Measurements from ENCODE around the gene NELL2. TPM values are rescaled to one million over a fixed set of nuclear protein-coding genes. Genes with fewer than 3 reads are reported as not detected.

Gene NELL2
- total and polyA plus RNA-seq, 9 of the 15 experiments (the other 6 are each of a cell fraction or from before 2014, with no cell fraction given), result 0.32 to 1.1 (median 0.53) TPM

GRCh38 chr12:44817687-44818086 lies 58.4 kb downstream of the NELL2 start:
- POLR2A ChIA-PET, result no interaction called here
- ATAC-seq, result no peak
- H3K4me2 ChIP-seq (ENCODE audit: insufficient read depth, low read length), result no peak overlapping the region
- H2AFZ ChIP-seq (ENCODE audit: low read depth, low read length), result no peak overlapping the region
- intact Hi-C loops (cut with micrococcal nuclease) (no loop called here), in situ Hi-C loops (cut with MboI) (no loop called here)
- FAIRE-seq, result no peak
- peak in 3 of 4 experiments; percentile 1 to 11 (median 9) for DNase-seq (ENCODE audit: extremely low read depth in 1 of 4, low spot score in 3 of 4)
- H3K9me1 ChIP-seq (ENCODE audit: control insufficient read depth, insufficient read depth, low read length), result no peaks in the 10 kb centered on the region
- no peak for TF ChIP-seq SNAPC5 (CRISPR knock-in tag; IDR thresholded peaks at IDR 0.05)
- no peak for TF ChIP-seq ZBED1 (IDR thresholded peaks at IDR 0.05)
- TF ChIP-seq, protein P1, sequence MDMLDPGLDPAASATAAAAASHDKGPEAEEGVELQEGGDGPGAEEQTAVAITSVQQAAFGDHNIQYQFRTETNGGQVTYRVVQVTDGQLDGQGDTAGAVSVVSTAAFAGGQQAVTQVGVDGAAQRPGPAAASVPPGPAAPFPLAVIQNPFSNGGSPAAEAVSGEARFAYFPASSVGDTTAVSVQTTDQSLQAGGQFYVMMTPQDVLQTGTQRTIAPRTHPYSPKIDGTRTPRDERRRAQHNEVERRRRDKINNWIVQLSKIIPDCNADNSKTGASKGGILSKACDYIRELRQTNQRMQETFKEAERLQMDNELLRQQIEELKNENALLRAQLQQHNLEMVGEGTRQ (CRISPR knock-in tag; IDR thresholded peaks at IDR 0.05), result peak; percentile 24; the same call in 1 of the 2 replicates
- no peak for TF ChIP-seq ZNF431 (CRISPR knock-in tag; IDR thresholded peaks at IDR 0.05)
- TF ChIP-seq, protein P2, sequence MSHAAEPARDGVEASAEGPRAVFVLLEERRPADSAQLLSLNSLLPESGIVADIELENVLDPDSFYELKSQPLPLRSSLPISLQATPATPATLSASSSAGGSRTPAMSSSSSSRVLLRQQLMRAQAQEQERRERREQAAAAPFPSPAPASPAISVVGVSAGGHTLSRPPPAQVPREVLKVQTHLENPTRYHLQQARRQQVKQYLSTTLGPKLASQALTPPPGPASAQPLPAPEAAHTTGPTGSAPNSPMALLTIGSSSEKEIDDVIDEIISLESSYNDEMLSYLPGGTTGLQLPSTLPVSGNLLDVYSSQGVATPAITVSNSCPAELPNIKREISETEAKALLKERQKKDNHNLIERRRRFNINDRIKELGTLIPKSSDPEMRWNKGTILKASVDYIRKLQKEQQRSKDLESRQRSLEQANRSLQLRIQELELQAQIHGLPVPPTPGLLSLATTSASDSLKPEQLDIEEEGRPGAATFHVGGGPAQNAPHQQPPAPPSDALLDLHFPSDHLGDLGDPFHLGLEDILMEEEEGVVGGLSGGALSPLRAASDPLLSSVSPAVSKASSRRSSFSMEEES (CRISPR knock-in tag; IDR thresholded peaks at IDR 0.05), result peak; percentile 64; the same call in 1 of the 2 replicates
- TF ChIP-seq PHB2 (IDR thresholded peaks at IDR 0.05; ENCODE audit: low read depth), result no peak
- TF ChIP-seq ZNF75A (CRISPR knock-in tag; IDR thresholded peaks at IDR 0.05), result no peak
- TF ChIP-seq SPI1 (IDR thresholded peaks at IDR 0.05; ENCODE audit: borderline replicate concordance, low read depth, low read length), result 0 out of 2 replicates have a peak, but pooled peaks have one; percentile 13
- no peak for TF ChIP-seq SMAD2 (IDR thresholded peaks at IDR 0.05; ENCODE audit: low read depth, low read length)
- H3K27me3 ChIP-seq (ENCODE audit: control insufficient read depth in 2 of 2, insufficient read depth in 2 of 2, low read length in 2 of 2), result no peaks in the 10 kb centered on the region
- BruUV-seq (replicated peaks), result no TSS peak
- no peaks in the 10 kb centered on the region for H4K20me1 ChIP-seq (replicated peaks; ENCODE audit: control insufficient read depth, insufficient read depth, low read length)
- H3K9ac ChIP-seq (ENCODE audit: insufficient read depth in 1 of 2, low read depth in 2 of 2, low read length in 2 of 2), result no peak overlapping the region
- H3K79me2 ChIP-seq (ENCODE audit: control insufficient read depth, insufficient read depth, low read length), result no peaks in the 10 kb centered on the region
- no peak overlapping the region for H3K27ac ChIP-seq (ENCODE audit: extremely low read depth, low read depth, low read length)
- no peaks in the 10 kb centered on the region for H3K9me3 ChIP-seq (replicated peaks; ENCODE audit: control insufficient read depth, insufficient read depth, low read depth, low read length)
- H3K4me3 ChIP-seq, result no peak overlapping the region
- CTCF ChIA-PET (ENCODE audit: low intra/inter-chr PET ratio), result no interaction called here
- H3K36me3 ChIP-seq (ENCODE audit: control insufficient read depth, insufficient read depth, low read length), result no peaks in the 10 kb centered on the region
- WGBS (ENCODE audit: insufficient coverage, low coverage, missing lambda C conversion rate), result 0% methylated on average over 3 of the region's 3 CpGs
- H3K4me1 ChIP-seq (replicated peaks in 1 of 2; ENCODE audit: control insufficient read depth in 2 of 2, insufficient read depth in 2 of 2, low read length in 2 of 2), result no peaks in the 10 kb centered on the region

All from K562 (cell line).